Peyer's patch (tissue), 4 donors: ENCODE results near the gene ZNF783. TPM values are rescaled to one million over a fixed set of nuclear protein-coding genes. Genes with fewer than 3 reads are reported as not detected.
"Not testable (repeated sequence)": the region's sequence is repeated elsewhere in the genome, so short reads cannot be mapped to it uniquely, and the experiment has no call there.

ENCODE experiments used
- DNase-seq, 3 donors: peaks; one replicate each; pipeline ENCODE4 v3.0.0-alpha.2; 2017 to 2019
- H3K27ac ChIP-seq, 4 donors: fragments of 200-600 bp; sonication (generic); one replicate each; pipeline ENCODE4 v1.5.1; 2016 to 2019
- H3K27me3 ChIP-seq, 2 donors: fragments of 200-600 bp; sonication (generic); one replicate each; pipeline ENCODE4 v1.5.1; 2019
- H3K36me3 ChIP-seq, 3 donors: fragments of 200-600 bp; sonication (generic); one replicate each; pipeline ENCODE4 v1.5.1; 2016 to 2019
- H3K4me1 ChIP-seq, 4 donors: fragments of 200-600 bp; sonication (generic); one replicate each; pipeline ENCODE4 v1.5.1; 2016 to 2019
- H3K4me3 ChIP-seq, 4 donors: fragments of 200-600 bp; sonication (generic); 1 replicate in 3 of 4; 2 replicates in 1 of 4; pipeline ENCODE4 v1.5.1; 2016 to 2019; ENCODE audit warnings: mild to moderate bottlenecking in 1 of 4
- H3K9me3 ChIP-seq, 4 donors: fragments of 200-600 bp; sonication (generic); one replicate each; pipeline ENCODE4 v1.5.1; 2016 to 2019; ENCODE audit warnings: mild to moderate bottlenecking in 1 of 4
- POLR2A ChIP-seq, 2 donors: fragments of 450-650 bp; IDR thresholded peaks; one replicate each; pipeline ENCODE4 v1.5.1; 2017; ENCODE audit warnings: antibody characterized with exemption in 2 of 2, mild to moderate bottlenecking in 2 of 2, moderate library complexity in 2 of 2
- total RNA-seq, 4 donors: library from RNA; depleted of rRNA; stranded (reverse); fragments of >200 nt; gene quantifications; one replicate each; pipeline ENCODE4 v1.1.0, GENCODE V29; 2016
- TF ChIP-seq, protein P1 (sequence below), 6 experiments: fragments of 450-650 bp in 4 of 6; fragments of 200-600 bp in 2 of 6; sonication (generic) in 1 of 6; IDR thresholded peaks; one replicate each; pipeline ENCODE4 v1.5.1; 2017 to 2019; ENCODE audit warnings: antibody characterized with exemption in 6 of 6, mild to moderate bottlenecking in 3 of 6, moderate library complexity in 1 of 6

The ZNF783 gene
- total RNA-seq, 4 donors from 2014 or later, result 10.7 to 86.6 (median 24.9) TPM

GRCh38 chr7:149317496-149317895 is 55.5 kb downstream of the ZNF783 start:
- DNase-seq, result no peak
- no peaks in the 10 kb centered on the region for H3K36me3 ChIP-seq
- no peak overlapping the region for H3K27ac ChIP-seq
- no peaks in the 10 kb centered on the region for H3K9me3 ChIP-seq
- no peaks in the 10 kb centered on the region for H3K4me1 ChIP-seq
- no peak for TF ChIP-seq POLR2A (IDR thresholded peaks at IDR 0.05)
- TF ChIP-seq, protein P1, sequence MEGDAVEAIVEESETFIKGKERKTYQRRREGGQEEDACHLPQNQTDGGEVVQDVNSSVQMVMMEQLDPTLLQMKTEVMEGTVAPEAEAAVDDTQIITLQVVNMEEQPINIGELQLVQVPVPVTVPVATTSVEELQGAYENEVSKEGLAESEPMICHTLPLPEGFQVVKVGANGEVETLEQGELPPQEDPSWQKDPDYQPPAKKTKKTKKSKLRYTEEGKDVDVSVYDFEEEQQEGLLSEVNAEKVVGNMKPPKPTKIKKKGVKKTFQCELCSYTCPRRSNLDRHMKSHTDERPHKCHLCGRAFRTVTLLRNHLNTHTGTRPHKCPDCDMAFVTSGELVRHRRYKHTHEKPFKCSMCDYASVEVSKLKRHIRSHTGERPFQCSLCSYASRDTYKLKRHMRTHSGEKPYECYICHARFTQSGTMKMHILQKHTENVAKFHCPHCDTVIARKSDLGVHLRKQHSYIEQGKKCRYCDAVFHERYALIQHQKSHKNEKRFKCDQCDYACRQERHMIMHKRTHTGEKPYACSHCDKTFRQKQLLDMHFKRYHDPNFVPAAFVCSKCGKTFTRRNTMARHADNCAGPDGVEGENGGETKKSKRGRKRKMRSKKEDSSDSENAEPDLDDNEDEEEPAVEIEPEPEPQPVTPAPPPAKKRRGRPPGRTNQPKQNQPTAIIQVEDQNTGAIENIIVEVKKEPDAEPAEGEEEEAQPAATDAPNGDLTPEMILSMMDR (IDR thresholded peaks at IDR 0.05), result no peak
- H3K27me3 ChIP-seq, result no peaks in the 10 kb centered on the region
- H3K4me3 ChIP-seq, result no peak overlapping the region

GRCh38 chr7:149317986-149318672 is 56.1 kb downstream of the ZNF783 start:
- no peak for DNase-seq
- no peak overlapping the region for H3K27ac ChIP-seq
- TF ChIP-seq POLR2A (IDR thresholded peaks at IDR 0.05), result no peak
- TF ChIP-seq, protein P1 (IDR thresholded peaks at IDR 0.05), result no peak
- H3K27me3 ChIP-seq, result no peaks in the 10 kb centered on the region
- H3K4me3 ChIP-seq, result no peak overlapping the region
- H3K4me1 ChIP-seq, result no peaks in the 10 kb centered on the region
- H3K36me3 ChIP-seq, result no peaks in the 10 kb centered on the region
- H3K9me3 ChIP-seq, result no peaks in the 10 kb centered on the region

- TF ChIP-seq POLR2A (IDR thresholded peaks at IDR 0.05), result no peak
- TF ChIP-seq, protein P1 (IDR thresholded peaks at IDR 0.05), result no peak
- H3K4me3 ChIP-seq, result no peak overlapping the region
- no peak overlapping the region for H3K27ac ChIP-seq
- no peaks in the 10 kb centered on the region for H3K9me3 ChIP-seq
- DNase-seq, result no peak
- no peaks in the 10 kb centered on the region for H3K36me3 ChIP-seq
- H3K27me3 ChIP-seq, result no peaks in the 10 kb centered on the region
- H3K4me1 ChIP-seq, result no peaks in the 10 kb centered on the region
Observed at GRCh38 chr7:149319376-149319775, 57.4 kb downstream of the ZNF783 start.

- no peaks in the 10 kb centered on the region for H3K9me3 ChIP-seq
- no peaks in the 10 kb centered on the region for H3K27me3 ChIP-seq
- H3K4me1 ChIP-seq, result no peaks in the 10 kb centered on the region
- no peak for DNase-seq
- H3K4me3 ChIP-seq, result no peak overlapping the region
- no peaks in the 10 kb centered on the region for H3K36me3 ChIP-seq
- TF ChIP-seq POLR2A (IDR thresholded peaks at IDR 0.05), result no peak
- TF ChIP-seq, protein P1 (IDR thresholded peaks at IDR 0.05), result no peak
- no peak overlapping the region for H3K27ac ChIP-seq
Observed at GRCh38 chr7:149320313-149321124, 58.5 kb downstream of the ZNF783 start.

DNA sequence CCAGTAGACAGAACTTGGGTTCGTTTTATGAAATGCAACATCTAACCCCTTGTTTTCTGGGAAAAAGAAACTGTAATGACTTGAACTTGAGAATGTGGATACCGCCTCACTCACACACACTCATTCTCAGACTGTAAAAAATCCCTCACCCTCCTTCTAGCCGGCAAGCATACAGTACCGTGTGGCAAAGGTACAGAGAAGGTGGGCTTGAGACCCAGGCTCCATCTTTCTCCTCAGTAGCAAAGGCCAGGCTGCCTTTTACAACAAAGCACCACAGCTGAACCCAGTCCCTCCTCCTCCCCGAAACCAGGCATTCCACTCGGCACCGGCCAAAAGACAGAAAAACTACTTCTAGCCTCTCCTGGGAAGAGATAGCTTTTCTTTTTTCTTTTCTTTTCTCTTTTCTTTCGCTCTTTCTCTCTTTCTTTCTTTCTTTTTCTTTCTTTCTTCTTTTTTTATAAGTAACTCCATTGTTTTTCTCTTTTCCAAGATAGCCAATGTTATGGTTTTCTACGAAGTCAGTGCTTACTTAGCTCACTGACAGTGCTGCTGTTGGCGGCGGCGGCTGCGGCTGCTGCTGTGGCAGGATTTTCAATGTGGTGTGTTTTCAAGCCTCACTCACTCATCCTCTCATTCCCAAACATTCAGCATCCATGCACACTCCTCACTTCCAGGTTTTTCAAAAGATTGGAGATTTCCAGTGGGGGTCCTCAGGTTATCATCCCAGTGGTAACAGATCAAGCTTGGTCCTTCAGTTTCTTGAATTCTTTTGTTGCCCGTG is 59.3 kb downstream of the ZNF783 start:
- DNase-seq, H3K36me3 ChIP-seq, H3K9me3 ChIP-seq, H3K27me3 ChIP-seq, H3K4me1 ChIP-seq, H3K27ac ChIP-seq: not testable (repeated sequence)
- H3K4me3 ChIP-seq, result peak overlapping the region in 2 of 4 donors; percentile 19 to 34
